GM12873 (cell line): ENCODE results near the gene PDE11A.

Experiments
- TF ChIP-seq, protein P1 (sequence below): IDR thresholded peaks from 2 replicates; pipeline ENCODE4 v1.5.1; 2012; ENCODE audit warnings: low read depth, mild to moderate bottlenecking, moderate library complexity, low read length, control low read depth; ENCODE audit not compliant: insufficient read depth; ENCODE audit errors: missing control alignments

The PDE11A gene

DNA sequence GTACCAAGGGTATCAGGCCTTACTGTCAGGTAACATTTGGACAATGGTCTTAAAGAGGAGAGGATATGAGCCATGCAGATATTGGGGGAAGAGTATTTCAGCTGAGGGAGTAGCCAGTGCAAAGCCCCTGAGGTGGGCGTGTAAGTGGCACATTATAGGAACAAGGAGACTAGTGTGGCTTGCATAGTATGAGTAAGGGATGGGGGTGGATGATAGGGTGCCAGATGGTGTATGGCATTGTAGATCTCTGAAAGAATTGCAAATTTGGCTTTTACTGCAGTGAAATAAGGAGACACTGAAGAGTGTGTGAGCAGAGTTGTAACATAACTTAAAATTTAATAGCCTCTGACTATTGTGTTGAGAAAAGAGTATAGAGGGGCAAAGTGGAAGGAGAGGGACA, 244.0 kb downstream of the PDE11A start:
- TF ChIP-seq, protein P1, sequence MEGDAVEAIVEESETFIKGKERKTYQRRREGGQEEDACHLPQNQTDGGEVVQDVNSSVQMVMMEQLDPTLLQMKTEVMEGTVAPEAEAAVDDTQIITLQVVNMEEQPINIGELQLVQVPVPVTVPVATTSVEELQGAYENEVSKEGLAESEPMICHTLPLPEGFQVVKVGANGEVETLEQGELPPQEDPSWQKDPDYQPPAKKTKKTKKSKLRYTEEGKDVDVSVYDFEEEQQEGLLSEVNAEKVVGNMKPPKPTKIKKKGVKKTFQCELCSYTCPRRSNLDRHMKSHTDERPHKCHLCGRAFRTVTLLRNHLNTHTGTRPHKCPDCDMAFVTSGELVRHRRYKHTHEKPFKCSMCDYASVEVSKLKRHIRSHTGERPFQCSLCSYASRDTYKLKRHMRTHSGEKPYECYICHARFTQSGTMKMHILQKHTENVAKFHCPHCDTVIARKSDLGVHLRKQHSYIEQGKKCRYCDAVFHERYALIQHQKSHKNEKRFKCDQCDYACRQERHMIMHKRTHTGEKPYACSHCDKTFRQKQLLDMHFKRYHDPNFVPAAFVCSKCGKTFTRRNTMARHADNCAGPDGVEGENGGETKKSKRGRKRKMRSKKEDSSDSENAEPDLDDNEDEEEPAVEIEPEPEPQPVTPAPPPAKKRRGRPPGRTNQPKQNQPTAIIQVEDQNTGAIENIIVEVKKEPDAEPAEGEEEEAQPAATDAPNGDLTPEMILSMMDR, result no peak

DNA sequence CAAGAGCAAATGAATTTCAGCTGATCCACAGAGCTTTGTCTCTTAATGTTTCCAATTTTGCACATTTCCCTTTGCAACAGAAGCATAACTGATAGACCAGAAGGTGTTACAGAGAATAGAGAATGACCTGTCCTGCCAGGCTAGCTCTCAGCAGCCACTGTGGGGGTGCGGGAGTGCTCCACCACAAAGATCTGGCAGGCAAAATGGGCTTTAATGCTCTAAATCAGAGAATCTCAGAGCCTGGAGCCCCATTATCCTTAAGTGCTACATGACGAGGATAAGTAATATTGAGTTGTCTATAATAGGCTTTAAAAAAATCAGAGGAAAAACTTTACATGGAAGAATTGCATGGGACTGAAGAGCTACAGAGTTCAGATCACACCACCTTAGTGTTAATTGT, 245.7 kb downstream of the PDE11A start:
- TF ChIP-seq, protein P1, result no peak

DNA sequence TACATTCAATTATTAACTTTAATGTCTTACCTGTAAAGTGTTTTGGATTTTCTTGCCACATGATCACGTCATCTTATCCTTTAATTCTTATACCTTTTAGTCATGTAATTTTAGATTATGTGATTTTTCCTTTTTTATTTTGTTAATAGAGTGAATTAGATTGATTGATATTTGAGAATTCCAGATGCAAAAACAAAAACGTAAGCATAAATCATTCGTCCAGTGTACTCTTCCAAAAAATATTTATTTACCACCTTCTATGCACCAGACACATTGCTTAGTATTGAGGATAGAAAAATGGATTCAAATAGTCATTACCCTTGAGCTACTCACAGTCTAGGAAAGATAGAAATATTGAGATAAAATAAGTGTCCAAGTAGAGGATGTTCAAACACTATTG, 249.6 kb downstream of the PDE11A start:
- TF ChIP-seq, protein P1, result no peak

DNA sequence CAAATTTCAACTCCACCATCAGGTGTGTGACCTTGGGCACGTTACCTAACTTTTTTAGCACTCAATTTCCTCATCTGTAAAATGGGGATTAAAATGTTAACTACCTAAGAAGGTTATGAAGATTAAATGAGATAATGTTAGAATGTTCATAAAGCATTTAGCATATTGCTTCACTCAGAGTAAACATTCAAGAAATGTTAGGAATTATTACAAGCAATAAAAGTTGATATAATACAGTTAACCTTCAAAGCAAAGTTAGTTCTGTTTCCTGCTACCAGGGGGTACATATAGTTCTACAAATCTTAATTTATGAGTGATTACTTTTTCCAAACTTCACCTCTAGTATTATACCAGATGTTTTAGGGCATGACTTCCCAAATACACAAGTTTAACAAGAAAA, 254.2 kb downstream of the PDE11A start:
- TF ChIP-seq, protein P1, result no peak

DNA sequence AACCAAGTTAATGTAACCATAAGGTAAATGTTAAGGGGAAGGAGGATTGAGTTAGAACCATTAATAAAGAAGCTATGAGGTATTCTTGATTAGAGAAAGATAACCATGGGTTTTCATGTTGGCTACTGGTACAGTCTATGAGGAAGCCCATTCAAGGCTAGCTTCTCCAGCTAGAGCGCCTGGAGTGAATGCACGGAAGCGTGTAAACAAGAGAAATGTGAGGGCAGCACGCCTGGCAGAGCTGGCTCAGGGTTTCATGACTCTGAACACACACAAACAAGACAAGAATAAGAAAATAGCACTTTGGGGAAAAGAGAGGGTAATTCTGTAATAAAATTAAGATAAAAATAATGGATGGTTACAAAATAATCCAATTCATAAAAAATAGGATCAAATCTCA, 255.3 kb downstream of the PDE11A start:
- TF ChIP-seq, protein P1, result no peak

DNA sequence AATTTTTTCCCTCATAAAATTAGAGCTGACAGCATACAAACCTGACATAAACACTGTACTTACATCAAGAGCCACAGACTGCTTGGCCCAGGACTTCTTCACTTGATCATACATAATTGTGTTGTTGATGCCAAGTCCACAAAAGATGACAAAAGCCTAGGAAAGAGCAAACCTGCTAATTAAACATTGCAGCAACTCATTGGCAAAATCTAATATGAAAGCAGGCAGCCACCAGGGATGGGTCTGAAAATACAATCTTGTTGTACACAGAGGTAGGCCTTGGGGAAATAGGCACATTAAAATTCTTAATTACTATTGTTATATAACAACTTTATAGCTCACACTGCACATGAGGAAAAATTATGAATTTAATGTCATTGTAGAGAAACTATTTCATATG, 255.8 kb downstream of the PDE11A start:
- TF ChIP-seq, protein P1, result no peak

DNA sequence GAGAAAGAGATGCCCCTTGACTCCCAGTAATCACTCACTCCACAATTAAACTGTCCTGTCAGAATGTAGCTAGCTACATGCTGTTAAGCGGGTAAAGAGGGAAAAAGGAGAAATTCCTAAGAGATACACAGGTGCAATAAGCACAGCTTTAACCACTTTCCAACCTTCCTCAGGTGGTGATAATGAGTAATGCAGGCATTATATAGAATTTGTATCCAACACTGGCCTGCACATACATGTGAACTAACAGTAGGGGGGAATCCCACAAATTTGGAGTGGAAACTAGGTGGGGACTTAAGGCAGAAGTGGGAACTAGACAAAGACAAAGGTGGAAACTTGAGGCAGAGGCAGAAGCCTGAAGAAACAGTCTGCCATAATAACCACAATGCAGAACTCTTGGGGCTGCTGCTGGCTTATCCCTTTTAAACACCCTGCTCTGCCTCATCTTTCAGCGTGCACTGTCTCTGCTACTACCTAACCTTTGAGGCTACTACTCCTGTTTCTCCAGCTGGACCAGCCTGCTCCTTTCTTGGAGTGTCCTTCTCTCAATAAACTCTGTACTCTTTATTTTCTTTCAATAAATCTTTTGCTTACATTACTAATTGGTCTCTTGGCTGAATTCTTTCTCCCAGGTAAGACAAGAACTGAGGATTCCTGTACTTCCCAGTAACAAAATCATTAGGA, 259.7 kb downstream of the PDE11A start:
- TF ChIP-seq, protein P1, result peak; percentile 22
